ENCODE results near the gene AP3D1.

GRCh38 chr19:2136796-2137195, 14.6 kb downstream of the AP3D1 start:
- no peak for TF ChIP-seq CTCF (conservative IDR thresholded peaks at IDR 0.05)
- no peak for TF ChIP-seq EZH2 (IDR thresholded peaks at IDR 0.05; ENCODE audit: low read depth)

Data from PC-9 (cell line).